NCI-H1930 (cell line): ENCODE data around the gene SURF2.

ENCODE experiments used
- DNase-seq, 2 experiments: peaks; one replicate each; lab custom pipeline; 2025; lab: John Stamatoyannopoulos, UW

Gene SURF2

GRCh38 chr9:133335924-133336811 is 20.2 kb upstream of the SURF2 start, which contains the start of gene SURF6:
TSS of gene SURF6 (minus strand) at chr9:133336188. CDS start at chr9:133336132, 56 bp downstream.
- DNase-seq: peak; percentile 77 to 89

- no peak for DNase-seq
Observed at GRCh38 chr9:133339641-133340040, 16.7 kb upstream of the SURF2 start.

GRCh38 chr9:133340256-133340655 is 16.1 kb upstream of the SURF2 start:
- no peak for DNase-seq

- no peak for DNase-seq
Observed at GRCh38 chr9:133340916-133341315, 15.4 kb upstream of the SURF2 start.

- DNase-seq: no peak
Observed at GRCh38 chr9:133341369-133342068, 14.8 kb upstream of the SURF2 start.

DNA sequence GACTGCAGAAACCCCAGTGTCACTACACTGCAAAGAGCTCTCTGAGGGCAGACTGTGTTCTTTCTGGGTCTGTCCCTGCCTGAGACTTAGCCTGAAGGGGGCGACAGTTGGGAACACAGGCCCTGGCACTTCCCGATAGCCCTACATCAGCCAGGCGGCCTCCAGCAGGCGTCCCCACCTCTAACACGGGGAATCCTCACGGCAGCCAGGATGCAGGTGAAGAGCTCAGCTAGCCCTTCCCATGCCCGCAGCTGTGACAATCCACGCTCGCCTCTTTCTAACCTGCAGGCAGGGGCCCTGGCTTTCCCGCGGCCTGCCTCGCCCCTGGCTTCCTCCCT is 14.3 kb upstream of the SURF2 start:
- no peak for DNase-seq

DNA sequence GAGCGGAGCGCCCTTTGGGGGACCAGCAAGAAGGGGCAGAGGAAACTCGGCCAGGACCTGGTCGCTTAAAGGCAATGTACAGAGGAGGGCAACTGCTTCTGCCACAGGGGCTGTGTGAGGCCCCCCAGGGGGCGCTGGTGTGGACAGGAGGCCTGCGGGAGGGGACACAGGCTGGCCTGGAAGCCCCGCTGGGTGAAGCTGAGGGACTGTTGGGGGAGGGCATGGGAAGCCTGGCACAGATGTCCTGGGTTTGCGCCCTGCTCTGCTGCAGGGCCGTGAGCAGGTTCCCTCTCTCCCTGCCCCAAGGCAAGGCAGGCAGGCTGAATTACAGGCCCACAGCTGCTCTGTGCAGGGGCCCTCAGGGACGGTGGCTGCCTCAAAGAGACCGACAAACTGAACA is 13.8 kb upstream of the SURF2 start:
- DNase-seq: no peak

GRCh38 chr9:133344071-133344470 is 12.3 kb upstream of the SURF2 start:
- no peak for DNase-seq

GRCh38 chr9:133344979-133345378 is 11.4 kb upstream of the SURF2 start:
- no peak for DNase-seq

GRCh38 chr9:133345596-133345995 is 10.8 kb upstream of the SURF2 start:
- no peak for DNase-seq

DNA sequence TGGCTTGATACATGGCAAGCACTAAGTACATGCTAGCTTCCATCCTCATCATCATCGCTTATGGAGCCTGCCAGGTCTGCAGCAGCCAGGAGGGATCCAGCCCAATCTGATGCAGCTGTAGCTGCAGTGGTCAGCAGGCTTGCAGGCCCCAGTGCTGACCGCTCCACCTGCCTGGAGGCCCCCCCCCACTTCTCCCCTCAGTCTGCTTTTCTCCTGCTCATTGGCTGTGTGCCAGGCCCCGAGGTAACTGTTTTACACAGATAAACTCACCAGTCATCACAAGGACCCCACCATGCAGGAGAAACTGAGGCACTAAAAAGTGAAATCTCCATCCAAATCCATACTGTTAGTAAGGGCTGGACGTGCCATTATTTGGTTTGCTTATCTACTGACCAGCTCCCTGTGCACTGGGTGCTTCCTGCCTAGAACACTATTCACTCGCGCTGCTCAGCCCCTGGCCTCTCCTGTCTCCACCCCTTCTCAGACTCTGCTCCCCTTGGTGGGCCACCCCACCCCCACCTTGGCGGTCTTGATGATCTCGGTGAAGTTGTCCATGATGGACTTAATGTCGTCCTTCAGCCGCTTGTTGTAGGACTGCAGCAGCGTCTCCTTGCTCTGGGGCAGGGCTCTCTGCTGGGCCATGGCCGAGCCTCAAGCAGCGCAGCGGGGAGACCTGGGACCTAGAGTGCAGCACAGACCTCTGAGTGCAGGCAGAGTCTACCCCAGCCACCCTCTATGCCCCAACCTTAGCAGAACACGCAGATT is 10.1 kb upstream of the SURF2 start:
- DNase-seq: no peak

- DNase-seq: no peak
Observed at GRCh38 chr9:133347515-133347984, 8.8 kb upstream of the SURF2 start.

DNA sequence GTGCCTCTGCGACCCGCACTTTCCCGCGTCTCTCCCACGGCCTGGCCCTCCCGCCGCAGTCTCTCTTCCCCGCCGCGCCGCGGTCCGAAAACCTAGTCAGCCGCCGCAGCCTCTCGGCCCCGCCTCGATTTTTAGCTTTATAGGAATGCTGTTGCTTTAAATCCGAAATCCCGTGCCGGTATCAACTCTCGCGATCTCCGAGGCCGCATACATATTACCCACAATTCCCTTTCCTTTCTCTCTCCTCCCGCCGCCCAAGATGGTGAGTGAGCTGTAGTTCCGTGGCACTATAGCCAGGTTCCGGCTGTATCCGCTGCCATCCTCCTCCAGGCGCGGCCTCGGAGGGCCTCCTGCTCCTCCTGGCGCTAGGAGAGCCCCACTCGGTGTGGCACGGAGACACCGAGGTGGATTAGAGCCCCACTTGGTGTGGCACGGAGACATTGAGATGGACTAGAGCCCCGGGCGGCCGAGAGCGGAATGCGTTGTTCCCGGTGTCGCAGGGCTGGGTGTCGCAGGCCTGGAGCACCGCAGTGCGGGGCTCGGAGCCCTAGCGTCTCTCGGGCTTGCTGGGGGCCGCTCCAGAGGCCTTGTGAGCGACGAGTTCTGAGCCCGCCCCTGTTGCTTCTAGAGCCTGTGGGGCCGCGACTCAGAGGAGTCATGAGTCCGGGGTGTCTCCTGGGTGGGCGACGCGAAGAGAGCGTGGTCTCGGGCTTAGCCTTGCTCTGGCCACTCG is 8.2 kb upstream of the SURF2 start, which contains the start of the genes MED22 and RPL7A:
Gene MED22, minus strand, starts transcription at position 147 of the 733 bp plus-strand sequence. CDS start 1,469 bp downstream, outside the sequence.
Gene RPL7A, plus strand, starts transcription at position 234 of the 733 bp plus-strand sequence. Its CDS starts 26 bp downstream, at position 260.
- DNase-seq: peak; percentile 86 to 91

DNA sequence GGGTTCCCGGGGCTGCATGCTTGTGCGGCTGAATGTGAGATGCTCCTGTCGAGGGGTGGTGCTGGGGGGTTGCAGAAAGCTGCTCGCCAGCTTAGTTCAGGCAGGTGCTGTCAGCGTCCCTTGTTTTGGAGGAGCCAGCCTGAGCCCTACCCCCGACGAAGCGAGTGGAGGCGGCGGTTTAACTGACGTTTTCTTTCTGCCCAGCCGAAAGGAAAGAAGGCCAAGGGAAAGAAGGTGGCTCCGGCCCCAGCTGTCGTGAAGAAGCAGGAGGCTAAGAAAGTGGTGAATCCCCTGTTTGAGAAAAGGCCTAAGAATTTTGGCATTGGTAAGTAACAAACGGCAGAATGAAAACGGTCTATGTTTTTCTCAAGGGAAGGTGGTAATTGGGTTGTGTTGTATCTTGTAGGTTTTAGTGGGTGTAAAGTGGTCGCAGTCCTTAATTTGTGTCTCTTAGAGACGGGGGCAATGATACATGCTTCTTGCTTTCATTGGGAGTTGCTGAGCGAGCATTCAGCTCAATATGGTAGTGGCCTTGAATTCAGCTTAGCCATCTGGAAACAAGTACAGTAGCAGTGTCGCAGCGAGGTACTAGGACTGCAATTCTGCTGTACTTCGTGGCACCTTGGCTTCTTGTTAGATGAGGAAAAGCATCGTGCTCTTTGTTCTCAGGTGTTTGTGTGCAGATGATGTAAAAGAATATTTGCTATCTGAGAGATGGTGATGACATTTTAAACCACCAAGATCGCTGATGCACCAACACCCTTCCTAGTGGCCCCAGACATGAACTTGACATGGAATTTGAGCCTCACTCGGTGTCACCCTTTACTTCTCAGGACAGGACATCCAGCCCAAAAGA is 7.4 kb upstream of the SURF2 start:
- DNase-seq: no peak

GRCh38 chr9:133349965-133350616 is 6.3 kb upstream of the SURF2 start:
- no peak for DNase-seq

GRCh38 chr9:133351526-133351907 is 4.8 kb upstream of the SURF2 start:
- DNase-seq: no peak

GRCh38 chr9:133351908-133352634 is 4.3 kb upstream of the SURF2 start:
- no peak for DNase-seq

DNA sequence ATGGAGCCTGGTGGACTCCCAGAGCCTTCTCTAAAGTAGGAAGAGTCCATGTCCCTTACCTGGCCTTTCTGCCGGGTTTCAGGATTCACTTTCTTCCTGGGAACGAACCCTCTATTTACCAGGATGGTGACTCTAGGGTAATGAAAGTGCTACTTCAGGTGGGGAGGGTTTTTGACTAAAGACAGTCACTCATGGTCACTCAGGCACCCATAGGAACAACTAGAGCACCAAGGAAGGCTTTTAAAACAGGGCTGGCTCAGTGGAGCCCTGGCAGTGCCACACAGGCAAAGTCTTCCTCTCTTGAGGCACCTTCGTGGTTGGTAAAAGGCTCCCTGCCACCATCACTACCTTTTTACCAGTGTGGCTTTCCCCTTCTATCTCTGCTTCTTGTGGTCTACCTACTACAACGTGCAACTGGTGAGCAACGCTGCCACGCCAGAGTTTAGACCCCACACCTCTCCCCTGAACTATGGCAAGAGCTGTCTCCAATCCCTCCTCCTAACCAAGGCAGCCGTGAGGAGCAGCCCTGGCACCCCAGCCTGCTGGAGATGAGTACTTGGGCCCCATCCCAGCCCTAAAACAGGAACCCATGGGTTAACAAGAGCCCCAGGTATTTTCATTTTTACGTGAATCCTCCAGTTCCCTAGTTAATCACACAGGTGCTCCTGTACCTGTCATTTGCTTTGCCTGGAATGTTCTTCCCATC is 3.6 kb upstream of the SURF2 start:
- DNase-seq: no peak

DNA sequence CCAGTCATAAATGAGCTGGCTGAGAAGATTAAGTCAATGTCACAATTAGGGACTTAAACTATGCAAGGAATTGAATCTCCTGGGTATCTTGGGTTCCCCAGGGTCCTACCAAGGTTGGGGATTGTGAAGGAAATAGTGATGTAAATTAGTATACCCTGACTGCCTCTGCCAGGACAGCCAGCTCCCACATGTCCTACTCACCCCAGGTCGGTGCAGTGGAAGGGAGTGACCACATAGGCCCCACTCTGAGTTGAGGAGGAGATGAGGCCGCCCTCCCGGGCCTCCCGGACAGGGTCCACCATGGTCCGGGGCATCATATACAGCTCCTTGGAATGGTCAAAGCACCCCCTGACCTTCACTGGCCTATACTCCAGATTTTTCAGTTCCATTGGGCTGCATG is 2.8 kb upstream of the SURF2 start:
- DNase-seq: no peak
